ENCODE results near the gene TIPRL. TPM values are rescaled to one million over a fixed set of nuclear protein-coding genes. Genes with fewer than 3 reads are reported as not detected.

TIPRL gene
- polyA plus RNA-seq, 2 of the 4 experiments (the other 2 are of a cell fraction), result 31.6 to 70.7 TPM

DNA sequence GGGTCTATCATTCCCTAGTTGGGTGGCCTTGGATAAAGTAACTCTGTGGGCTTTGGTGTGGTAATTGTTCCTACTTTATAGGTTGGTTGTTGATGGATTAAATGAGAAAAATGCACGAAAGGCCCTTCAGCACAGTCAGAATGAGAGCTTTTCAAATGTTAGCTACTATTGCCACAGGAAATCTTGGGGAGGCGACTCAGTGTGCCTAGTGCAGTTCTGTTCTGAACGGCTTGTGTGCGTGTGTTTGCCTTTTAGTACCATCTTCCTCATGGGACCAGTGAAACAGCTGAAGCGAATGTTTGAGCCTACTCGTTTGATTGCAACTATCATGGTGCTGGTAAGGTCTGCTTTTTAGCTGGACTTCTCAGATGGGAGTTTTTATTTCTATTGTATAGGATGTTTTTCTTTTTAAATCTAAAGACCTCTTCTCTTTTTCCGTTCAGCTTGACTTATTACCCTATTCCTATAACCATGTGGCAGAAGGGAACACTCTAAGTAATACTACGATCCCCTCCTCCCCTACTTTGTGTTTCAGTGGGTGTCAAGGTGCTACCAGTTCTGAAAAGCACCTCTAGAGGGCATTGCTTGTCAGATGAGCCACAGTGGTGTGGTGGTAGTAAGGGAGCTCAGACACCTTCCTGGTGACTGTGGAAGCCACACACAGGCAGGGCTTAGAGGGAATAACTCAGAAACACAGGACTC, 56.2 kb downstream of the TIPRL start (continued):
- no peak for TF ChIP-seq ELK1 (IDR thresholded peaks at IDR 0.05; ENCODE audit: low read depth, low read length)
- no peak for TF ChIP-seq HES2 (IDR thresholded peaks at IDR 0.05)

DNA sequence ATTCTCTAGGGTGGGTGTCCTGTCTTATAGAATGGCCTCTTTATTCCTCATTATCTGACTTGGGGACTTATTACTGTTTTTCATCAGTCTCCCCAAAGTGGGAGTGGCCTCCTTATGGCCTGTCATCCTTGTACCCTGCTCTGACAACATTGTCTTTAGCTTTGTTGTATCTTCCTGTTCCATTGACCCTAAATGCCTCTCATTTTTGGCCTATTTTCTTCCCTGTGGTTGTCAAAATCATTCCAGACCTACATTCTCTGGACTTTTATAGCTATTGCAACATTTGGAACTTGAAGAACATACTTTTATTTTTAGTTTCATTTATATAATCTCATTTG, 56.8 kb downstream of the TIPRL start:
- ATAC-seq (peak in 1 of 2 experiments; percentile 18; a peak in 3 of 6 replicates), DNase-seq (ENCODE audit: low read depth in 1 of 2, low spot score in 1 of 2) (no peak), FAIRE-seq (no peak)
- H3K4me2 ChIP-seq, result peak overlapping the region; percentile 16; the same call in 1 of the 3 replicates
- no peak overlapping the region for H3K4me3 ChIP-seq
- peaks cover 48% of the 10 kb centered on the region for H3K4me1 ChIP-seq
- no peak for TF ChIP-seq CHD2 (IDR thresholded peaks at IDR 0.05; ENCODE audit: low read length, partially characterized antibody)
- TF ChIP-seq POLR2AphosphoS2 (conservative IDR thresholded peaks at IDR 0.05; ENCODE audit: low read length), result no peak
- H3K27ac ChIP-seq, result no peak overlapping the region
- no peaks in the 10 kb centered on the region for H3K9me3 ChIP-seq
- CTCF ChIA-PET, result interaction anchor here (0.6 to 4.0 kb wide), 24 partner anchors 8 to 814 kb away, joined by 3 to 17 read pairs (median 4); partner anchors contain the start of gene SFT2D2
- POLR2A ChIA-PET, result interaction anchor here (1.0 to 1.9 kb wide), 2 partner anchors 10 to 57 kb away, joined by 3 to 16 read pairs; partner anchors contain the start of genes SFT2D2 and TIPRL

- no peak overlapping the region for H3K4me2 ChIP-seq
- H3K9me3 ChIP-seq, result no peaks in the 10 kb centered on the region
- FAIRE-seq, result no peak
- CTCF ChIA-PET, result interaction anchor here (0.6 to 4.0 kb wide), 21 partner anchors 8 to 814 kb away, joined by 3 to 17 read pairs (median 4); partner anchors contain the start of gene SFT2D2
- POLR2A ChIA-PET, result interaction anchor here (1.0 to 1.9 kb wide), 2 partner anchors 10 to 57 kb away, joined by 3 to 16 read pairs; partner anchors contain the start of genes SFT2D2 and TIPRL
- peaks cover 44% of the 10 kb centered on the region for H3K4me1 ChIP-seq
- WGBS (ENCODE audit: missing lambda C conversion rate), result 76% methylated on average over 3 of the region's 3 CpGs
- TF ChIP-seq MAZ (IDR thresholded peaks at IDR 0.05; ENCODE audit: borderline replicate concordance, low read depth, low read length) (no peak), NFE2L2 (conservative IDR thresholded peaks at IDR 0.05; ENCODE audit: low read length) (no peak), POLR2AphosphoS2 (conservative IDR thresholded peaks at IDR 0.05; ENCODE audit: low read length) (no peak), SREBF2 (IDR thresholded peaks at IDR 0.05) (no peak), HMGXB4 (CRISPR knock-in tag; IDR thresholded peaks at IDR 0.05; ENCODE audit: borderline replicate concordance) (no peak), MYC (IDR thresholded peaks at IDR 0.05; ENCODE audit: borderline replicate concordance, low read length) (no peak), HEYL (CRISPR knock-in tag; IDR thresholded peaks at IDR 0.05) (no peak), CHD2 (IDR thresholded peaks at IDR 0.05; ENCODE audit: low read length, partially characterized antibody) (no peak), RFX5 (IDR thresholded peaks at IDR 0.05) (no peak), RAD21 (conservative IDR thresholded peaks at IDR 0.05 in 1 of 2, IDR thresholded peaks at IDR 0.05 in 1 of 2) (no peak)
- ATAC-seq, result no peak
- no peak overlapping the region for H3K4me3 ChIP-seq
- no peak for DNase-seq (ENCODE audit: low read depth in 1 of 2, low spot score in 1 of 2)
- H3K27ac ChIP-seq, result no peak overlapping the region
Observed at GRCh38 chr1:168235937-168236336, 57.2 kb downstream of the TIPRL start.

GRCh38 chr1:168236836-168237611, 58.3 kb downstream of the TIPRL start:
- ATAC-seq (no peak), FAIRE-seq (no peak), DNase-seq (ENCODE audit: low read depth in 1 of 2, low spot score in 1 of 2) (no peak)
- Histone ChIP-seq H3K4me1 (peaks cover 38% of the 10 kb centered on the region), H3K4me3 (no peak overlapping the region), H3K4me2 (no peak overlapping the region), H3K9me3 (no peaks in the 10 kb centered on the region), H3K27ac (no peak overlapping the region)
- ChIA-PET CTCF (interaction anchor here (2.2 to 2.7 kb wide), 2 partner anchors 10 to 12 kb away, joined by 6 to 10 read pairs; partner anchors contain the start of gene SFT2D2), POLR2A (interaction anchor here (0.6 kb wide), 1 partner anchor 9 kb away, joined by 5 read pairs; no protein-coding TSS in a partner anchor)
- 85% methylated on average over 7 of the region's 7 CpGs for WGBS (ENCODE audit: missing lambda C conversion rate)
- peak in 1 of 2 experiments; percentile 24; a peak in 1 of 5 replicates for TF ChIP-seq RAD21 (conservative IDR thresholded peaks at IDR 0.05 in 1 of 2, IDR thresholded peaks at IDR 0.05 in 1 of 2)
- TF ChIP-seq JUN (IDR thresholded peaks at IDR 0.05), result no peak
- no peak for TF ChIP-seq KDM1A (IDR thresholded peaks at IDR 0.05; ENCODE audit: low read depth)
- no peak for TF ChIP-seq JUNB (IDR thresholded peaks at IDR 0.05)

All from A549 (cell line).